Activated CD8-positive, alpha-beta memory T cell treated with anti-CD3 and anti-CD28 coated beads, Interleukin-2, amount 50 U/mL, for 24 hours (primary cell): ENCODE results near the gene VEGFD.
"Not testable (repeated sequence)": the region's sequence is repeated elsewhere in the genome, so short reads cannot be mapped to it uniquely, and the experiment has no call there.

Source experiments
- DNase-seq: peaks from one replicate; pipeline ENCODE4 v3.0.0-alpha.2; 2020; ENCODE audit errors: extremely low read depth

The VEGFD gene

DNA sequence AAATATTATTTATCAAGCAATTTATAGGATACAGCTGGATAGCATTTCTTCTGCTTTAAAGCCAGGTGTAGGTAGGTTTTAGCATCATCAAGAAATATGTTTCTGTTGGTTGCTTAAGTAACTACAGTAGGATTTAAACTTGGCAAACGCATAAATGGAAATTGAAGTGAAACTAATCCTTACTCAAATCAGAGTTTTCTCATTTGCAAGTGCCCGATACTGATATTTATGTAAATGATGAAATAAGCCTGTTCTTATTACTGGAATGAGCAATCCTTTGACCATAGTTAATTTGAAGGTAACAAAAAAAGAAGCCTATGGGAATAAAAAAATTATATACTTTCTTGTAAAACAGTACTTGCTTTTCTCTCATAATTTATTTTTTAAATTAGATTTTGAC is 25.7 kb downstream of the VEGFD start:
- no peak for DNase-seq

DNA sequence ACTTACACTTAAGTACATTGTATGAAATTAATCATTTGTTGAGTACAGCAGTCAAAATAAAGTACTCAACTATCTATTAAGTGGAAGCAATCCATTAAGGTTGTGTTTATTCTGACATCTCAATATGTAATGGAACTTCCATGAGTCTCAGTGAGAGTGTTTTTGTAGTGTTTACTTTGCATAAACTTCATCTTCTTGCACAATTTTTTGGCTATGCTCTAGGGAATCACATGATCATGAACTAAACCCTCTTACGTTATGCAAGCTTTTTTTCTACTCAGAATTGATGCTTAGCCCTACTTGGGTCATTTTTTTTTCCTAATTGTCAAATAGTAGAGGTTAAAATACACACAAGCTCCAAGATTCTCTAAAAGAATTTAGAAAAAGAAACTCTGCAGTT is 27.8 kb downstream of the VEGFD start:
- DNase-seq: no peak

GRCh38 chrX:15350329-15350996 is 33.8 kb downstream of the VEGFD start:
- DNase-seq: no peak

- DNase-seq: no peak
These were observed 35.2 kb downstream of the VEGFD start for GRCh38 chrX:15349046-15349445.

DNA sequence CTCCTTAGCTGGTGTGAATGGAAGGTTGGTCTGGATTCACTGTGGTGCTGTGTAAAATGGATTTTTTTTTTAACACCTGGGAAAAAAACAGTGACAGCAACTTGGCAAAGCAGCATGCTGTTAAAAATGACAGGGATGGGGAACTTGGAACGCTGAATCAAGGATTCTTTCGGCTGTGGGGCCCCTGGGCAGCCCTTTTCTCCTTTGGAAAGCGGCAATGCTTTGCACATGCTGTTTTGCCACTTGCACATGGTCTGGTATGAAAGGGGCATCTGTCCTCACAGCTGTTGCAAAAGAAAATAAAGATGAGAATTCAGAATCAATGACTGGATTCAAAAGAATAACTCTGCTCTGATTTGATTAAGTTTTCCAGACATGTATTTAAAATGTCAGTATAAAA is 38.2 kb downstream of the VEGFD start:
- DNase-seq: no peak

DNA sequence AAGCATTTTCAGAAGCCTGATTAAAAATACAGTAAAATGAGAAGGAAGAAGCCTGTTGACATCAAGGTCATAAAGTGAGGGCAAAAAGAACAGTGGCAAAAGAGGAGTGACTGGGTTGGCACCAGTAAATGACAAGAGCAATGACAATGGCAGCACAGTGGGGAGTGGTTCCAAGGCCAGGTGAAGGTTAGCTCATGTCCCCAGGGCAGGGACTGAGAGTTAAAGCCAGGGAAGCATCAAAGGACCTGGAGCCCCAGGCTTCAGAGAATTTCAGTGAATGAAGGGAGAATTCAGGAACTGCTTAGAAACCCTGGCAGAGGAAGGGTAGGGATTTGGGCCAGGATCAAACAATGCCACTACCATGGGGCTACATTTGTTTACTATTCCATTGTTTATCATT is 40.1 kb downstream of the VEGFD start:
- DNase-seq: no peak

- DNase-seq: no peak
These were observed 41.1 kb downstream of the VEGFD start for GRCh38 chrX:15343075-15343476.

DNA sequence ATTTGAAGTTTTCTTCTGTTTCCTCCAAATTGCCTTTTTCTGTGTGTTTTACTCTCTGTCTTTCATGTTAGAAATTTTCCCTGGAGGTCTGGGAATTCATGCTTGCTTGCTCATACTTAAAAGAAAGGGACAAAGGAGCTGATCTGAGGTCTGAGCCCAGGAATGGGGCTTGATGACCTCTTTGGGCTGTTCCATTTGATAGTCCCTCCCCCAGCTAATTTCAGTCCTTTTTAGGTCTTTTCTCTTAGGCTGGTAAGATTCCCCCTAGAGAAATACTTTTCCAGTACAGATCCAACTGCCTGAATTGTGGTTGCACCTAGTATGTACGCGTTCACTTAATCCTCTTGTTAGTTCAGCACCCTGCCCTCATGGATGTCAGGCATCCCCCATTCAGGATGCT is 43.3 kb downstream of the VEGFD start:
- DNase-seq: no peak

DNA sequence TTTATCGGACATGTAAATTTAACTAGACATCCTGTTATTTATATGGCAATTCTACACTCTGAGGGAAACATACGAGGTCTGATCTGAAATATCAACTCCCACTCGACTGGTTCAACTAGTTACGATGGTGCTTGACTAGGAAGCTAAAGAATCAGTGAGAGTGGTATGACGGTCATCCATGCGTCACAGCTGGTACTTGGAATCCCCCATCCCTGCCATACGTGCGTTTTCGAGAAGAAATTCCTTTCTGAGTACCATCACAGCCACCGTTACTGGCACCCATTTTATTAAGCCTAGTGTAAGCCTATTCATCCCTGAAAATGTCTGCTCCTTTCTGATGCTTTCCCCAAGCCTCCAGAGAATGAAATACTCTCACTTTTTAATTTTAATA is 48.2 kb downstream of the VEGFD start:
- no peak for DNase-seq

DNA sequence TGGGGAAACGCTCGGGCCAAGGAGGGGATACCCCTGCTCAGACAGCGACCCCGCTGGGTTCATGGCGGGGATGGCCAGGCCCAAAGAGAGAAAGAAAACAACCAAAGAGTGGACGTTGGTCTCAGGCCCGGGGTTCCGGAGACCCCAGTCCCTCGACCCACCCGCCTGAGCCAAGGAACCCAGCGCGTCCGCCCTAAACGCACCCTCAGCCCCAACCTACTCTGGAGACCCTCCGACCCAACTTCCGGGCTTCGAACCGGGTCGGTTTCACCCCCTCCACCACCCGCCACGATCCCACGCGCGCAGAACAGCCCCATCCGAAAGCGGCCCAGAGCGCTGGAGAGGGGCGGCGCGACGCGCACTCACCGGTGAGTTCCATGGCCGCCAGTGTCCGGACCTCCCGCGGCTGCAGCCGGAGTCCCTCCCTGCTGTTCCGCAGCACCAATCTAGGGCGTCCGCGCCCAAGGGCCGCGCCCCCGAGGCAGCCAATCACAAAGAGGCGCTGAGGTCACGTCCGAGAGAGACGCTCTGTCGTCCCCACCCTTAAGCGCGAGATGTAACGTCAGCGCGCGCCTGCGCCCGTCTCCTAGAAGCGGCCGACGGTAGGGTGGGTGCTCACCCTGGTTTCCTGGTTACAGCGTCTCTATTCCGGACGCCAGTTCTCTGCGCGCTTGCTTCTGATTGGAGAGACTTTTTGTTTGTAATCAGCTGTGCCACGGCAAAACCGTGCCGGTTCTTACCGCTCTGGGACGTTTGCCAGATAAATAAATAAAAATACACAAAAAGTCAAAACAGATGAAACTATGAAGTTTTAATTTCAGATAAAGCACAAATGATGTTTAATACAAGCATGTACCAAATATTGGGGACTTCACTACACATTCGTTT is 48.8 kb downstream of the VEGFD start, which contains the start of gene PIGA:
TSS of gene PIGA (minus strand) at position 389 of the 888 bp plus-strand sequence. CDS start 3,593 bp downstream, outside the sequence.
- DNase-seq: peak; percentile 76

DNA sequence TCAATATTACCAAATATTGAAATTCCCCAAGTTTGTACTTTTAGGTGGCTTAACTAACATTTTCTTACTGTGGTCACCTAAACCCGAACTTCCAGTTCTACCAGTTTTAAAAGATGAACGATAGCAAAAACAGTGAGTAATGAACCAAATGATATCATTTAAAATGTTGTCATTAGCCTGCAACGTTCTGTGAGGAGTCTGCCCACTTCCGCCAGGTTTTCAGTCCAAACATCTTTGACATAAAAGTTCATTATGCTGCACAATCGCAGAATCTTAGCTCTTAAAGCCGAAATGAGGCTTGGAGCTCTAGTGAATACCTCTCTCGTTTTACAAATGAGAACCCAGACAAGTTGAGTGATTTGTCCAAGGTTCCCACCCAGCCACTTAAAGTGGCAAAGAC is 49.7 kb downstream of the VEGFD start:
- no peak for DNase-seq

GRCh38 chrX:15328821-15329220 is 55.4 kb downstream of the VEGFD start:
- DNase-seq: no peak

DNA sequence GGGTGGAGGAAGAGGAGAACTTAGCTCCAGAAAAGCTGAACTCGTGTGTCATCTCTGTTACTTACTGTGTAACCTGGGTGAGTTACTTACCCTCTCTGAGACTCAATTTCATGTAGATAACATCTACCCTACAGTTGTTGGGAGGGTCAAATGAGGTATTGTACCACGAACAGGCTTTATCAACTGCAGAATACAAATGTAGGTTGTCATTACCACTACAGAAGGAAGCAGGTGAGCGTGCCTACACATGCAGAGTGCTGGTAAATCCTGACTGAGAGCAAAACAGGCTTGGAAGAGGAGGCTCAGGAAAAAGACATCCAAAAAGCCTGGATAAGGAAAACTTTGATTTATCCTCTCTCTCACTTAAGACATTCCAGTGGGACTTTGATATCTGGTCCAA is 56.1 kb downstream of the VEGFD start:
- DNase-seq: no peak

DNA sequence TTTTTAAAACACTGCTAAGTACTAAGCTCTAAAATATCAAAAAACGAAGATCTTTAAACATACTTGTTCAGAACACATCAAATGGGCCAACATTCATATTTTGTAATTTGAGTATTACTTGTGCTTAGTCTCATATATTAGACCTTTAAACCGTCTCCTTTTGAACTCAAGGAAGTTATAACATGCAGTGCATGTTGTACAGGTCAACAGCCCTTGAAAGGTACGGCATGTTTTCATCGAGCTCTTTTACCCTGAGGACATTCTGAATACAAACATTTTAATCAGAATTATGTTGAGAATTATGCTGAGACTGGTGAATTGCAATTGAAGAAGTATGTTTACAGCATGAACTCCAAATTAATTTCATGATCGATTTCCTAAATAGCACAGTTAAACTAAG is 61.7 kb downstream of the VEGFD start:
- DNase-seq: no peak

DNA sequence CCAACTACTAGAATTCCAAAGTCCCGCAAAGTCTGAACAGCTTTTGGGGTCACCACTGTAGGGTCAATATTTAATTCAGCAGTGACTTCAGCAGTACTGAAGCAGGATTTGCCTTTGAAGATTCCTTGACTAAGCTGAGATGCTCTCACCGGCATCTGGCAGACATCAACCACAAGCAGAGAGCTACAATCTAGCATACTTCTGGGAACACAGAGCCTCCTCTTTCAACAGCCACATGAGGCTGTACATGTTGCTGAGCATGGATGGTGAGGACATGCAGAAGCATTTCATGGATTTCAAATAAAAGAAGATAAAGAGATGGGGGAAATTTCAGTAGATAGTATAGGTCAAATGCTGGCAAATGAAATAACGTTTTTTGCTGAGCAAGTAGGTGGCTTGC is 62.1 kb downstream of the VEGFD start:
- DNase-seq: no peak

- no peak for DNase-seq
These were observed 62.8 kb downstream of the VEGFD start for GRCh38 chrX:15321447-15321846.

- no peak for DNase-seq
These were observed 63.9 kb downstream of the VEGFD start for GRCh38 chrX:15320297-15320696.

GRCh38 chrX:15319075-15319474 is 65.1 kb downstream of the VEGFD start:
- no peak for DNase-seq

DNA sequence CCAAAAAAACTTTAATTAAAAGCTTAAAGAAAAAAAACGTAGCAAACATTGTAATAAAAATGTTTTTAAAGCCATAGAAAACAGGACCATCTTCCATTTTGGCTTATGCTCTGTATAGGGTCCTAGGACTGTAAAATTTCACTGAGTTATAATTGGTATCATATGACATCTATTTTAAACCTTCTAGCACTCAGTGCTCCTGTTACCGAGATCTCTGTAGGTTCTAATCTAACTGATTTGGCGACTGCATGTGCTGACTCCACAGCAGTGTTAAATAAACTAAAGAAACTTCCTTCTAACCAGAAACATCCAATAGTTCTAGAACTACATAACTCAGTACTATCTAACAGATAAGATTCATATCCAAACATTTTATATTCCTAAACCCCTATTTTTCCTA is 68.7 kb downstream of the VEGFD start, which contains the start of gene ASB11:
TSS of gene ASB11 (minus strand) at position 132 of the 400 bp plus-strand sequence. CDS start at position 97, 35 bp downstream.
- no peak for DNase-seq

DNA sequence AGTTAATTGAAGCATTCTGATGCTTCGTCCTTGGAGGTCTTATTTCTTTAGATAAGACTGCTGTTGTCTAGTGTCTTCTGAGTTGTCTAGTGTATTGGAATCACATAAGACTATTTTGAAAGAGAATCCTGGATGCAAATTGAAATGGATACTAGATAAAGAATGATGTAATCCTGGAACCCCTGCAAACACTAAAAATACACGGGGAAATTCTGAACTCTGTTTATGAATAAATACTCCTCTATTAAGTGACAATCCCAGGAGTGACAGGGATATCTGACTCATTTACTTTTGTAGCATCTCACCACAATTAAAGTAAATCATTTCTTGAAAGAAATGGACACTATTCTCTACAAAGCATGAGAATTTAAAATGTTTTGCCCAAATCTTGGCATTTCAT is 69.7 kb downstream of the VEGFD start:
- no peak for DNase-seq

DNA sequence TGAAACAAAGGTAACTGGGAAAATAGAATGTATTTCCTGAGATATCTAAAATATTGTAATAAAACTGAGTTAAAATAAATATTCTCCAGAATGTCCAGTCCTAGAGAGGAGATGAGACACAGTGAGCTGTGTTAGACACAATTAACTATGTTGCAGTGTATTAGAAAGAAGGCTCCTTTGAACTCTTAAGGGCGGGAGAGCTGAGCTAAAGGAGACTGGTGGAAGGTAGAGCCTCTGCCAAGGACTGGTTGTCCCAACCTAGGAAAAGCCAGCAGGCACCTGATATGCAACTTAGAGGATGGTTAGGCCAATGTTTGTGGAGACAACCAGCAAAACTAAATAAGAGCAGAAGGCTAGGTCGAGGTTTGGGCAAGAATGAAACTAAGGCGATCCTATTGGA is 73.1 kb downstream of the VEGFD start:
- no peak for DNase-seq

DNA sequence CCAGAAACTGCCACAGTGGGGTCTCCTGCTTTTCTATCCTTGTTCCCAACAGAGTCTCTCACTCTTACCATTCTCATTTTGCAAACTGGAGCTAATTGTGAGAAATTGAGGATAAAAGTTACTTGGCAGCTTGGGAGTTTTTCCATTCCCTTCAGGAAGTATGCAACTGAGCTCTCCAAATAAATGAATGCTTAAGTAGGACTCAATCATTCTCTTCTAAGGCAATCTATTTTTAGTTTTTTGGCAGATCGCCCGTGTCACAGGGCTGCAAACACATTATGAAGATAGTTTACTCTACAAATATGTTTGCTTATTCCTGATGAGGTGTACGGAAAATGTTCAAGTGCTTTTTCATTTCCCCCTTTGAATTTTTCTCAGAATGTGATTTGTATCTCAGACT is 74.1 kb downstream of the VEGFD start:
- DNase-seq: no peak

- not testable (repeated sequence) for DNase-seq
These were observed 78.3 kb downstream of the VEGFD start for GRCh38 chrX:15305899-15306298.
